T-helper 1 cell (primary cell): ENCODE measurements around the gene SNX22.
"Not testable (repeated sequence)": the region's sequence is repeated elsewhere in the genome, so short reads cannot be mapped to it uniquely, and the experiment has no call there.

Experiments
- DNase-seq, 5 donors: peaks; one replicate each; pipeline ENCODE4 v3.0.0-alpha.2; 2012 to 2020
- total RNA-seq, 4 donors: gene quantifications; one replicate each; lab custom pipeline; 2026; lab: John Stamatoyannopoulos, UW

SNX22 gene
- total RNA-seq: 0.12 to 2.4 (median 0.19) reads per million in 4 donors

DNA sequence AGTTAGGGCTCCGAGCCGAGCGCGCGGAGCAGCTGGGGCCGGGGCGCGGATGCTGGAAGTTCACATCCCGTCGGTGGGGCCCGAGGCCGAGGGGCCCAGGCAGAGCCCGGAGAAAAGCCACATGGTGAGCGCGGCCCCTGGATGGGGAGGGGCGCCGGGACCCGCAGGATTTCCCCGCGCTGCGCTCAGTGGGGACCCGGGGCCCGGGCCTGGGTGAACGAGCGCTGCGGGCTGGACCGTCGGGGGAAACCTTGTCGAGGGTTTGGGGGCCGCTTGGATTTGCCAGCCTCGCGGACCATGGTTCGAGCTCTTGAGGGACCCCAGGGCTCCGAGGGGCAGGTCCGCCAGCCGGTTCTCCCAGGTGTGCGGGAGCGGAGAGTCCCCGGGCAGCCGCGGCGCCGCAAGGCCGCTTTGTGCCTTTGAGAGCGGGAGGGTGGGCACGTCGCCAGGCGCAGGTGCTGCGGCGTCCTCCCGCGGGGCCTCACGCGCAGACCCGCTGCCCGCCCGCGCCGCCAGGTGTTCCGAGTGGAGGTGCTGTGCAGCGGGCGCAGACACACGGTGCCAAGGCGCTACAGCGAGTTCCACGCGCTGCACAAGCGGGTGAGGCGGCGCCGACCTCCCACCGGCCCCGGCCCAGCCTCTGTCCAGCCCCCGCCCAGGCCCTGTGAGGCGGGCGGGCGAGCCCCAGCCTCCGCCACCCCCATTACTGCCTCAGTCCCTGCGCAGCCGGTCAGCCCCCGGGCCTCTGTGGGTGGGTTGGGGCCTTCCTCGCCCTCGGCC, at the start of gene SNX22:
Gene SNX22, plus strand, starts transcription at position 5 of the 780 bp plus-strand sequence. Its CDS starts 45 bp downstream, at position 50.
- DNase-seq: peak in 2 of 5 donors; percentile 30 to 31

GRCh38 chr15:64102497-64102896, 49.0 kb upstream of the SNX22 start:
- DNase-seq: no peak

DNA sequence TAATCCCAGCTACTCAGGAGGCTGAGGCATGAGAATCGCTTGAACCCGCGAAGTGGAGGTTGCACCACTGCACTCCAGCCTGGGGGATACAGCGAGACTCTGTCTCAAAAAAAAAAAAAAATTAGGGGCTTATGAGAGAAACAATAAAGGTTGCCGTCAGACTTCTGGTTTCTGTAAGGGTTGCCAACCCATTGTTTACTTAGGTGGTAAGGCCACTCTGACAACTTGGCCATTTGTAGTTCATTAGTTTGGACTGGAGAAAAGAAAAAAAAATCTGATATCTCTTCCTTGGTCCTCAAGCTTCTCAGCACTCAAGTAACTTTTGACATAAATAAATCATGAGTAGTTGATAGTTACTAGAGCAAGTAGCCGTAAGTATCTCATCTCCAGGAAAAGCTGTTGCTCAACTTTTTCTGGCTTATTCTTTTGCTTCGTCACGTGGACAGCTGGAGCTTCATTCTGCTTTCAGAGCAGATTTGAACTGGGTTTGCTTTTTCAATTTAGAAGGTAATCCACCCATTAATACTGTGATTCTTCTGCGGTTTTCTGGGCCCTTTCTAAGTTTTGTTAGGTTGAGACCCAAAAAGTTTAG, 46.3 kb upstream of the SNX22 start:
- no peak for DNase-seq

GRCh38 chr15:64107337-64107736, 44.2 kb upstream of the SNX22 start:
- DNase-seq: no peak

DNA sequence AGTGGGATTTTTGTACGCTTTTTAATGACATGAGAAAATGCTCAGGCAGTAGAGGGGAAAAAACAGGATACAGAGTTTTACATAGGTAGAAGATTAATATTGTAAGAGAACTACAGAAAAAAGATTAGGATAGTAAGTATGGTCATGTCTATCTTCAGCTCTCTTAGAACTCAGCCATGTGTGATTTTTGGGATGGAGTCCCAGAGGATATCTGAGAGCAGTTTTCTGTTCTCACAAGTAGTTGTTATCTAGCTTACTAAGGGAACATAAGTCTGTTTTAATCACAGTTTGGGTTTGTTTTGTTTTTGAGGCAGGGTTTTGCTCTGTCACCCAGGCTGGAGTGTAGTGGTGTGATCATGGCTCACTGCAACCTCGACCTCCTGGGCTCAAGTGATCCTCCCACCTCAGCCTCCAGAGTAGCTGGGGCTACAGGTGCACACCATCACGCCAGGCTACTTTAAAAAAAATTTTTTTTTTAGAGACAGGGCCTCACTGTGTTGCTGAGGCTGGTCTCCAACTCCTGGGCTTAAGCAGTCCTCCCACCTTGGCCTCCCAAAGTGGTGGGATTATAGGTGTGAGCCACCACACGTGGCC, 41.3 kb upstream of the SNX22 start:
- not testable (repeated sequence) for DNase-seq

- peak in 1 of 5 donors; percentile 52 for DNase-seq
Observed at GRCh38 chr15:64110950-64111678, 40.4 kb upstream of the SNX22 start.

DNA sequence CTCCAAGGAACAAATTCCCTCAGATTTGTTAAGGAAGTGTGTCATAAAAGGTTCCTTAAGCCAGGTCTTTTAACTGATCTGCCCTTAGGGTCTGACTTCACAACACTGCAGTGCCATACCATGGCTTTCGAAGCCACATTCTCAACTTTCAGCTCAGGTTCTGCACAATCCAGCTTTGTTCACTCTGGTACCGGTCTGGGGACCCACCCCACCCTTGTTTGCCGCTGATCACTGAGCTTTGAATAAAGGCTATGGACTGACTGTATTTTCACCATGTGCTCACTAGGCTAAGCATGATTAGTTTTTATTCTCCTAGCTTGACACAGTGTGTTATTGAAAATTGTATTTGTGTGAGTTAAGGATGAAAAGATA, 39.9 kb upstream of the SNX22 start:
- DNase-seq: no peak

DNA sequence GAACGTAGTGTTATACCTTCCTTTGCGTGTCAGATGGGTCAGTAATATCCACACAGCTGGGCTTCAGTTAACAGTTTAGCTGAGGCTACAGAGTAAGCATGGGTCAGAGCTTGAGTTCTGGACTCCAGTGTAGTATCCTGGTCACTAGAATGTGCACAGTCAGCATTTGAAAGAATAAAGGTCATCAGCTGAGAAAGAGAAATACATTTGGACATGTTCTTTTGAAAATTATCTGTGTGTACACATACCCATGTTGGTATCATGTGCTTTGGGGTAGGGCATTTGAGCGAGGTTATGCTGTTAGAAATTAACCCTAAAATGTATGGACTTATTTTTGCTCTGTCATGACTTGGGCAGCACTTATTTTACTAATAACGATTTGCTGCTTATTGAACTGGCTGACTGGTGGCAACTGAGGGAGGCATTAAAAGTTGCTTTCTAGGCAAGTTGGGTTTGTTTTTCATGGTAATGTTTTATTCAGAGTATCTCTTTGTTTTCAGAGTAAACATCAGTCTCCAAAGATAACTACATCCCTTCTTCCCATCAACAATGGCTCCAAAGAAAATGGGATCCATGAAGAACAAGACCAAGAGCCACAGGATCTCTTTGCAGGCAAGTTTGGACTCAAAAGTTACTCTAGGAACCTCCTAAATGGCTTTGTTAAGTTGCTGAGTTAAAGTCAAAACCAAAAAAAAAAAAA, 39.3 kb upstream of the SNX22 start:
- DNase-seq: no peak

DNA sequence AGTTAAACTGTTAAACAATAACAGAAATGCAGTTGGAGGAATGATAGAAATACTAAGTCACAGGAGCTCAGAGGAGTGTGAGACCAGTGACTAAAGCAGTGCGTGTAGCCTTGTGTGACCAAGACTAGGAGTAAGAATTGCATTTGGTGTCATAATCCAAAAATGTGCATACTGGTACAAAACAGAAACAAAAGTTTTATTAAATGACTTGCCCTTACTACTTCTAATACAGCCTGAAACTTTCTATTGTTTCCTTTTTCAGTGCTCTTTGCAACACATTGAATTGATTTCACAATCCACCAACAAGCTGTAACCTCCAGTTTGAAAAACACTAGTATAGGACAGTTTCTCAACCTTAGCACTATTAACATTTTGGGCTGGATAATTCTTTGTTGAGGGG, 38.6 kb upstream of the SNX22 start:
- DNase-seq: peak in 1 of 5 donors; percentile 53

DNA sequence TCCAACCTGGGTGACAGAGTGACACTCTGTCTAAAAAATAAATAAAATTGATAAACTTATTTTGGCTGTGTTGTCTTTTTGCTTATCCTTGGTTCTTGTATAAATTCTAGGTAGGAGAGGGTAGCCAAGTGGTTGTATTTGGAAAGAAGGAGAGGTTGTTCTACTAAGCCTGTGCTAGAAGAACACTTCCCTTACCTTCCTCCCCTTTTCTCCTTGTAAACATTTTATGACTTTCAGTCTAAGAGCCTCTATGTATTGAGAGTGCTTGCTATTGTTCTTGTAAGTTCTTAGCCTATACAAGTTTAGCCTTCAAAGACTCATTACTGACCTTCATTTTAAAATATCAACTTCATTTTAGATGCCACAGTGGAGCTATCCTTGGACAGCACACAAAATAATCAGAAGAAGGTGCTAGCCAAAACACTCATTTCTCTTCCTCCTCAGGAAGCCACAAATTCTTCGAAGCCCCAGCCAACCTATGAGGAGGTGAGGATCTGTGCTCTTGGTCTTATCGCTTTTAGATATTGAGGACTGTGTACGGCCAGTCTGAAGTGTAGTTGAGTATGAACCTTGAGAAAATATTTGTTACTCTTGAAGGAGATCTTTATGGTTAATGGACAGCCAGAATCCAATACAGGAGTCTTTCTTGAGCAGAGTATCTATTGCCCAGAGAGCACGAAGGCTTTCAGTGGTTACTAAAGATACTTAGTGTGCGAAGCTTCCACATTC, 33.6 kb upstream of the SNX22 start:
- no peak for DNase-seq

GRCh38 chr15:64120322-64120721, 31.2 kb upstream of the SNX22 start:
- not testable (repeated sequence) for DNase-seq

- DNase-seq: no peak
Observed at GRCh38 chr15:64121614-64122013, 29.9 kb upstream of the SNX22 start.

DNA sequence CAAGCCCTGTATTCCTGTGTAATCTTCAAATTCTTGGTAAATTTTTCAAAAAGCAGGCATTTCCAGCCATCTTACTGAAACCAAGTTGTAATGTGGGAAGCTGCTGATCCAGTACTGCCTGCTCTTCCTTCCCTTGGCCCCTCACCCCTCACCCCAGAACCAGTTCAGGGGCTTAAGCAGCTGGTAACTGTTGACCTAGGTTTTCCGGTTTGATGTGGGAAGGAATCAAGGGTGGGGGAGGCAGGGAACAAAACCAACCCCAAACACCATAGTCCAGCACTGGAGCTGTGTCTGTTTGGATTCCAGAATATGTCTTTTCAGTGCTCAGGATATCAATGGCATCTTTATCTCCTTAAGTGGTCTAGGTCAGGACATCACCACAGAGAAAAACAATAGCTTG, 29.1 kb upstream of the SNX22 start:
- no peak for DNase-seq

DNA sequence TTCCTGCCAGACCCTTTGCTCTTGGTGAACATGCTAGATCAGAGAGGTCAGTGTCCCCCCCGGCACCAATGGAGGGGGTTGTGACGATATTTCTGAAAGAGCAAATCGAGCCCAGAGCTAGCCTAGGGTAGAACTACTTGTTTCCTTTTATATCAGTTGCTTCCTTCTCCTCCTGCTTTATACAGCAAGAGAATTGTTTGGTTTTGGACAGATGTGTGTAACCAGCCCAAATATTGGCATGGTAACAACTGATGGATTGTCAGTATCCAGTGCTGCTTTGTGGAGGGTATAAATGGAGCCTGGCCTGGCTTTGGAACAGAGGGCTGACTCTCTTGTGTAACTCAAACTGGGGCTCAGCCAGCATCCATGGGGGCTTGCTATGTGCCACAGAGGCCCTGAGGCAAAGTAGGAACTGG, 28.6 kb upstream of the SNX22 start:
- no peak for DNase-seq

DNA sequence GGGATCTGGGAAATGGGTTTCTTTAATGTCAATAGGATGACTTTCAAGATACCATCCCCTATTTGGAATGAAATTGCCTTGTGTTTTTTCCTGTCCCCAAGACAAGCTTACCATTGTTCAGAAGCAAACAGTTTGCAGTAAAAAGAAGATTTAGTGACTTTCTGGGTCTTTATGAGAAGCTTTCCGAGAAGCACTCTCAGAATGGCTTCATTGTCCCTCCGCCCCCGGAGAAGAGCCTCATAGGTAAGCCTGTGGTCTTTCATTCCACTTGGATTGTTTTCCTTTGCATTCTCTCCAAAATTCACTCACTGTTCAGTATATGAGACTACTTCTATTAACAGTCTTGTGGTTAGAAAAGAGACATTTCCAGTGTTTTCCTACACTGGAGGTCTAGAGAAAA, 25.6 kb upstream of the SNX22 start:
- no peak for DNase-seq

GRCh38 chr15:64127521-64128270, 23.8 kb upstream of the SNX22 start:
- DNase-seq: no peak

GRCh38 chr15:64130159-64130558, 21.4 kb upstream of the SNX22 start:
- no peak for DNase-seq

- no peak for DNase-seq
Observed at GRCh38 chr15:64131547-64131946, 20.0 kb upstream of the SNX22 start.

- DNase-seq: no peak
Observed at GRCh38 chr15:64132217-64132616, 19.3 kb upstream of the SNX22 start.

DNA sequence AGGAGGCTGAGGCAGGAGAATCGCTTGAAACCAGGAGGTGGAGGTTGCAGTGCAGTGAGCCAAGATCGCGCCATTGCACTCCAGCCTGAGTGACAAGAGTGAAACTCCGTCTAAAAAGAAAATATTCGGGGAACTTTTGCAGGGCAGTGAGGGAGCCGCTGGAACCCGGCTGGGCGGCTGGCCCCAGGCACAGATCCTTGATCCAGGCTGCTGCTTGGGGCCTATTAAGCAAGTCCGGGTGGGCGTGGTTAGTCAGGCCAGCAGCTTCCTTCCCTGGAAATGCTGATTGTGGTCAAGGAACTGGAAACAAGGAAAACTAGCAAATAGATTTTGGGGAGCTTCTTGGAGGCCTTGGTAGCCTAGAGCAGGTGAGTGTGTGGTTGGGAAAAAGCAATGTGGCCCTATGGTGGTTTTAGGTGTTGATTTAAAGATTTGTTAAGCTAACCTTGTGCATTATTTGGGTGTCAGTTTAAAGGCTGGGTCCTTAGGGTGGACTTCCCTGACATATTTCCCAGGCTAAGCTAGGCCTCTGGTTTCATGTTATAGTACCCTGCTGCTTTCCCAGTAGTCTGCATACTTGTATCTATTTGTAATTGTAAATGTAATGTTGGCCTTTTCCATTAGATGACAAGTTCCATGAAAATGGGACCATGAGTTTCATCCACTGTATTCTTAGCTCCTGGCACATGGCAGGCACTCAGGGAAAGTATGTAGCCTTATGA, 17.7 kb upstream of the SNX22 start:
- no peak for DNase-seq
